DND-41 (cell line): Measurements from ENCODE around the gene SLC35B3.
"Not testable (repeated sequence)": the region's sequence is repeated elsewhere in the genome, so short reads cannot be mapped to it uniquely, and the experiment has no call there.

ENCODE experiments used
- ATAC-seq: fragments of 200-7000 bp; cut with Tn5 transposase; 3 replicates; pipeline ENCODE4 v1.9.1; 2021; ENCODE audit warnings: low read depth; ENCODE audit not compliant: insufficient read depth
- DNase-seq: peaks from one replicate; pipeline ENCODE4 v3.0.0-alpha.2; 2020
- H2AFZ ChIP-seq: 2 replicates; pipeline ENCODE4 v1.6.0; 2012; ENCODE audit warnings: low read depth, low read length
- H3K27ac ChIP-seq: 2 replicates; pipeline ENCODE4 v1.5.1; 2012; ENCODE audit warnings: low read length, inconsistent platforms
- H3K27me3 ChIP-seq: fragments of 200-600 bp; sonication (generic); 2 replicates; pipeline ENCODE4 v1.6.0; 2012; ENCODE audit warnings: low read length, mild to moderate bottlenecking, inconsistent platforms; ENCODE audit not compliant: insufficient read depth, poor library complexity
- H3K36me3 ChIP-seq: 2 replicates; pipeline ENCODE4 v1.5.1; 2012; ENCODE audit warnings: low read length, inconsistent platforms; ENCODE audit not compliant: insufficient read depth
- H3K4me1 ChIP-seq: 2 replicates; pipeline ENCODE4 v1.5.1; 2012; ENCODE audit warnings: mild to moderate bottlenecking, low read length; ENCODE audit not compliant: insufficient read depth
- H3K4me2 ChIP-seq: 2 replicates; pipeline ENCODE4 v1.6.0; 2012; ENCODE audit warnings: mild to moderate bottlenecking, moderate library complexity, low read length, inconsistent platforms; ENCODE audit not compliant: insufficient read depth
- H3K4me3 ChIP-seq, 2 experiments: fragments of 200-600 bp in 1 of 2; shearing (Covaris generic) in 1 of 2; 2 replicates each; pipeline ENCODE4 v1.5.1; 2012 to 2016; ENCODE audit warnings: inconsistent platforms in 2 of 2, low read length in 2 of 2, mild to moderate bottlenecking in 2 of 2, low read depth in 1 of 2, moderate library complexity in 1 of 2
- H3K79me2 ChIP-seq: 2 replicates; pipeline ENCODE4 v1.6.0; 2012; ENCODE audit warnings: low read length, inconsistent platforms; ENCODE audit not compliant: insufficient read depth
- H3K9ac ChIP-seq: 2 replicates; pipeline ENCODE4 v1.6.0; 2012; ENCODE audit warnings: low read depth, mild to moderate bottlenecking, inconsistent platforms, low read length, moderate library complexity
- H3K9me3 ChIP-seq: 2 replicates; pipeline ENCODE4 v1.5.1; 2012; ENCODE audit warnings: low read length, moderate library complexity, mild to moderate bottlenecking, inconsistent platforms; ENCODE audit not compliant: insufficient read depth, severe bottlenecking
- H4K20me1 ChIP-seq: 2 replicates; pipeline ENCODE4 v1.6.0; 2012; ENCODE audit warnings: low read length; ENCODE audit not compliant: insufficient read depth
- CTCF ChIP-seq: IDR thresholded peaks from 2 replicates; pipeline ENCODE4 v1.5.1; 2012; ENCODE audit warnings: borderline replicate concordance, low read length, moderate library complexity, mild to moderate bottlenecking; ENCODE audit not compliant: poor library complexity, severe bottlenecking; ENCODE audit errors: extremely low read depth
- EZH2 ChIP-seq: IDR thresholded peaks from 3 replicates; pipeline ENCODE4 v1.6.1; 2012; ENCODE audit warnings: borderline replicate concordance, low read depth, mild to moderate bottlenecking, moderate library complexity, low read length, inconsistent platforms; ENCODE audit not compliant: severe bottlenecking

The SLC35B3 gene

GRCh38 chr6:8462169-8462568, 26.8 kb upstream of the SLC35B3 start:
- H3K27ac ChIP-seq = no peak overlapping the region
- TF ChIP-seq CTCF = peak; percentile 12
- TF ChIP-seq EZH2 = no peak

GRCh38 chr6:8446391-8446790, 11.0 kb upstream of the SLC35B3 start:
- no peak for TF ChIP-seq CTCF
- no peak for TF ChIP-seq EZH2
- Histone ChIP-seq H3K9me3 (no peaks in the 10 kb centered on the region), H4K20me1 (no peaks in the 10 kb centered on the region), H3K79me2 (no peaks in the 10 kb centered on the region), H3K36me3 (no peaks in the 10 kb centered on the region), H3K27ac (no peak overlapping the region), H3K4me3 (no peak overlapping the region), H3K9ac (no peak overlapping the region), H3K4me2 (no peak overlapping the region), H2AFZ (no peak overlapping the region), H3K4me1 (no peaks in the 10 kb centered on the region), H3K27me3 (no peaks in the 10 kb centered on the region)
- ATAC-seq (no peak), DNase-seq (no peak)

More at GRCh38 chr6:8462169-8462568, 26.8 kb upstream of the SLC35B3 start:
- H3K4me1 ChIP-seq = no peaks in the 10 kb centered on the region
- H4K20me1 ChIP-seq = no peaks in the 10 kb centered on the region
- H3K79me2 ChIP-seq = no peaks in the 10 kb centered on the region
- no peak overlapping the region for H3K4me3 ChIP-seq
- no peaks in the 10 kb centered on the region for H3K27me3 ChIP-seq
- H3K9ac ChIP-seq = no peak overlapping the region
- H3K4me2 ChIP-seq = no peak overlapping the region
- no peak for DNase-seq
- no peak overlapping the region for H2AFZ ChIP-seq
- no peaks in the 10 kb centered on the region for H3K36me3 ChIP-seq
- no peaks in the 10 kb centered on the region for H3K9me3 ChIP-seq
- no peak for ATAC-seq

GRCh38 chr6:8445930-8446329, 10.6 kb upstream of the SLC35B3 start:
- not testable (repeated sequence) for H3K4me3 ChIP-seq, H3K9me3 ChIP-seq, H3K79me2 ChIP-seq, ATAC-seq, H3K27ac ChIP-seq, H3K4me1 ChIP-seq, H3K36me3 ChIP-seq, H3K9ac ChIP-seq, H3K27me3 ChIP-seq, H2AFZ ChIP-seq, DNase-seq, H4K20me1 ChIP-seq, H3K4me2 ChIP-seq

- no peak for TF ChIP-seq CTCF
- TF ChIP-seq EZH2 = no peak
- no peak overlapping the region for H3K4me3 ChIP-seq
- no peaks in the 10 kb centered on the region for H3K79me2 ChIP-seq
- H3K27me3 ChIP-seq = no peaks in the 10 kb centered on the region
- ATAC-seq (no peak), DNase-seq (no peak)
- H2AFZ ChIP-seq = no peak overlapping the region
- H3K27ac ChIP-seq = no peak overlapping the region
- no peak overlapping the region for H3K4me2 ChIP-seq
- H3K36me3 ChIP-seq = no peaks in the 10 kb centered on the region
- H3K9ac ChIP-seq = no peak overlapping the region
- no peaks in the 10 kb centered on the region for H4K20me1 ChIP-seq
- no peaks in the 10 kb centered on the region for H3K9me3 ChIP-seq
- H3K4me1 ChIP-seq = no peaks in the 10 kb centered on the region
These were observed 6.8 kb upstream of the SLC35B3 start for GRCh38 chr6:8442150-8442549.
